Mucosa of gallbladder (tissue), 1 donor: ENCODE measurements around the gene GPR33. TPM values are rescaled to one million over a fixed set of nuclear protein-coding genes. Genes with fewer than 3 reads are reported as not detected.
"Not testable (repeated sequence)": the region's sequence is repeated elsewhere in the genome, so short reads cannot be mapped to it uniquely, and the experiment has no call there.

Experiments
- DNase-seq: peaks from one replicate; pipeline ENCODE4 v3.0.0-alpha.2; 2020; ENCODE audit warnings: low spot score
- total RNA-seq: library from RNA; stranded (reverse); gene quantifications from one replicate; pipeline ENCODE4 v1.2.1, GENCODE V29; 2021
- donor health status: DM: no; HTN: no; CAD: no.

Gene GPR33, protein sequence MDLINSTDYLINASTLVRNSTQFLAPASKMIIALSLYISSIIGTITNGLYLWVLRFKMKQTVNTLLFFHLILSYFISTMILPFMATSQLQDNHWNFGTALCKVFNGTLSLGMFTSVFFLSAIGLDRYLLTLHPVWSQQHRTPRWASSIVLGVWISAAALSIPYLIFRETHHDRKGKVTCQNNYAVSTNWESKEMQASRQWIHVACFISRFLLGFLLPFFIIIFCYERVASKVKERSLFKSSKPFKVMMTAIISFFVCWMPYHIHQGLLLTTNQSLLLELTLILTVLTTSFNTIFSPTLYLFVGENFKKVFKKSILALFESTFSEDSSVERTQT
- total RNA-seq, result not detected

DNA sequence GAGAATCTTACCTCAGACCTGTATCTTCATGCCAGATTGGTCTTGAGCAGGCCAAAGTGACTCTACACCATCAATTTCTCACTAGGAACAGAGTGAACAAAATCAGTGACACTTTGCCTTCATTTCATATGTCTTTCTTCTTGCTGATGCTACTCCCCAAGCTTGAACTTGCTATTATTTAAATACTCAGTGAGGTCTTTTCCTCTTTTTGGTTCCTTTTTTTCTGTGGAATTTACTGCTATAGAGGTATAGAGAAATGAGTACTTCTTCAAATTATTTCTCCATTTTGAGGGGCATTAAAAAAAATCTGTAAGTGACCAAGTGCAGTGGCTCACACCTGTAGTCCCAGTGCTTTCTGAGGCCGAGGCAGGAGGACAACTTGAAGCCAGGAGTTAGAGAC is at the start of gene GPR33:
TSS of gene GPR33 (minus strand) at position 154 of the 400 bp plus-strand sequence. CDS start 4,074 bp downstream, outside the sequence.
- DNase-seq, result no peak

DNA sequence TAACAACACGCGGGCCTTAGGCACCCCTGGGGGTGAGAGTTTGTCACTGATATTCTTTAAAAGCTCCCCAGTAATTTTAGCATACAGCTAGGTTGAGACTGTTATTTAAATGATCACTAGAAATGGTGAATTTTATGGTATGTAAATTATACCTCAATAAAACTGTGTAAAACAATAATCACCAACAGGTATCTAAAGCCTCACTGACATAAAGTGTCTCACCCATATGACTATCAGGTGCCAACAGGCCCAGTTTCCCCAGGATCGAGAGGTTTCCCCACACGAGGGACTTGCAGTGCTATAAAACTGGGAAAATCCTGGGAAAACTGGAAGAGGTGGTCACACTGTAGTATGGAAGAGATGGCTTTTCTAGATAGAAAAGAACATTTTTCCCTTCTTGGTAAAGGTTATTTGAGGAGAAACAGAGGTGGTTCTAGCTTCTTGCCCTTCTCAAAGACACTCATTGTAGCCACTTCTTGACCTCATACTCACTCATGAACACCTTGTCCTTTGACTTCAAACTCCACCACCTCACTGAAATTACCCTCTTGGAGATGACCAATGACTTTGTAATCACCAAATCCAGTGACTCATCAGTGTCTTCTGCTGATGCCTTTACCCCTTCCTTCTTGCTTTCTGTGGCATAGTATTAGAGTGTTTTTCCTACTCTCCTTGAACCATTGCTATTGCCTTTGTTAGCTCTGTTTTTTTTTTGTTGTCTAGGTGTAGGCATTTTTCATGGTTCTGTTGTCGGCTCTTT is 48.5 kb upstream of the GPR33 start:
- DNase-seq, result no peak

DNA sequence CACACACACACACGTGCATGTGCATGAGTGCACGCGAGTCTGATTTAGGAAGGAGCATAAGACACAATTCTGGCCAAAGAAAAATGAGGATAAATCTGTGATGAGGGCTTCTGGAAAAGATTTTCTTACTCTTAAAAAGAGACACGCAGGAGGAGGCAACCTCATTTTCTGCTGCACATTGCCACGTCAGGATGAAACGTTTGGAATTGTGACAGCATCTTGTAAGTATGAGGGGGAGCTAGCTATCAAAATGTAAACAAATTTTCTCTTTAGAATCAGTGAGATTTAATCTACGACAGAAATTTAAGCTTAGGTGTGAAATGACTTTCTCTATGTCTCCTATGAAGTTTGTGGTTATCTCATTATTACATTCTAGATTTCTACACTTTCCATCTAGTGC is 42.3 kb upstream of the GPR33 start:
- no peak for DNase-seq

DNA sequence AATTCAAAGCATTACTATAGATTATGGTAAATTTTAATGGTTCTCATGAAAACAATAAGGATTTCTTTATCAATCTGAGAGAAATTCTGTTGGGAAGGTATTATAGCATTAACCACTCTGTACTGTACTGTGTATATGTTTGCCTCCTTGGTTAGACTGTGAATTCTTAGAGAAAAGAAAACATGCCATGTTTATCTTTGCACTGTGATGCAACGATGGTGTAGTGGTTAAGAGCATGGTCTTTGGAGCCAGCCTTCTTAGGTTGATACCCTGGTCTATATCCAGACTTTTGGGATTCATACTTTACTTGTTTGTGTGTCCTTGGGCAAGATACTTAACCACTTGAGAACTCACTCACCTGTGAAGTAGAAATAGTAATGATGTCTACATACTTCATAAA is 41.2 kb upstream of the GPR33 start:
- no peak for DNase-seq

DNA sequence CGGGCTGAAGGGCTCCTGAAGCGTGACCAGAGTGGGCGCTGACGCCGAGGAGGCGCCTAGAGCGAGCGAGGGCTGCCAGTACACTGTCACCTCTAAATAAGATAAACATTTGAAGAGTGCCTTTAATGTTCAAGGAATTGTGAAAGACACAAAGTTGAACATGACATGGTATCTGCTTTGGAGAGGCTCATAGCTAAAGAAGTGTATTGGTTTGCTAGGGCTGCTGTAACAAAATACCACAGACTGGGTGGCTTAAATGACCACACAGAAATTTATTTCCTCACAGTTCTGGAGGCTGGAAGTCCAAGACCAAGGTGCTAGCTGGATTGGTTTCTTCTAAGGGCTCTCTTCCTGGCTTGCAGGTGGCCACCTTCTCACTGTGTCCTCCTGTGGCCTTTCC is 39.7 kb upstream of the GPR33 start:
- DNase-seq, result no peak

DNA sequence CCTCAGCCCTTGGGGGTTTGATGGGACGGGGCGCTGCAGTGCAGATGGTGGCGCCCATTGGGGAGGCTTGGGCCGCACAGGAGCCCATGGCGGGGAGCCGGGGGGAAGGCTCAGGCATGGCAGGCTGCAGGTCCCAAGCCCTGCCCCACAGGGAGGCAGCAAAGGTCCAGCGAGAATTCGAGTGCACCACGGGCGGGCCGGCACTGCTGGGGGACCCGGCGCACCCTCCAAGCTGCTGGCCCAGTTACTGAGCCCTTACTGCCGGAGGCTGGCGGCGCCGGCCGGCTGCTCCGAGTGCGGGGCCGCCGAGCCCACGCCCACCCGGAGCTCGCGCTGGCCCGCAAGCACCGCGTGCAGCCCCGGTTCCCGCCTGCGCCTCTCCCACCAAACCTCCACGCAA is 39.2 kb upstream of the GPR33 start:
- DNase-seq, result no peak

DNA sequence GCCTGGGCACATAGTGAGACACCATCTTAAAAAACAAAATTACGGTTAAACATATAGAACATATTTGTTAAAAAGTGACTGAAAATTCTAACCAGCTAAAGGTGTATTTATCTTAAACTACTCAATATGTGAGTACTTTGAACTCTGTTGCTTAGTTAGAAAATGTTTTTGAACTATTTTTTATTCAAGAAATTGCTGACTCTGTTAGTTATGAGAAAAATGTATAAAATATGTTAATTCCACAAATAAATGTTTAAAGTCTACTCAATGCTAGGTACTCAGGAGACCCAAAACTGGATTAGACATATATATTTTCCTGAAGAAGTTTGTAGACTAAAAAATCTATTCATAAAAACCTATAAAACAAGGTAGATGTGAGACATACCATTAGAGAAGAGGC is 23.0 kb upstream of the GPR33 start:
- DNase-seq, result no peak

DNA sequence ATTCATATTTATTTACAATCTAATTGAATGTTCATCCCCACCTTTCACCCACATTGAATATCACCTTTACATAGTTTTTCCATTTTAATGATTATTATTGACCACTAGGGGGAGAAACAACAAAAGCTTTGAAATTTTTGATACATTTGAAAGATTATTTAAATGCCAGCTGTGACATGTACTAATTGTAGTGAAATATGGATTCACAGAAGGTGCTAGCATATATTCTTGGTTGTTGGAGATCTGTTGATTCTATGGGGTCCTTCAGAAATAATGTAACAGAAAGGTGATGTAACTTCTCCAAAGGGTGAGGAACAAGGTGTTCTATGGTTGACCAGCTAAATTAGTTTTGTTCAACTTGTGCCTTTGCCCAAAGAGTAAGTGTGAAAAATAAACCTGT is 22.4 kb upstream of the GPR33 start:
- no peak for DNase-seq

DNA sequence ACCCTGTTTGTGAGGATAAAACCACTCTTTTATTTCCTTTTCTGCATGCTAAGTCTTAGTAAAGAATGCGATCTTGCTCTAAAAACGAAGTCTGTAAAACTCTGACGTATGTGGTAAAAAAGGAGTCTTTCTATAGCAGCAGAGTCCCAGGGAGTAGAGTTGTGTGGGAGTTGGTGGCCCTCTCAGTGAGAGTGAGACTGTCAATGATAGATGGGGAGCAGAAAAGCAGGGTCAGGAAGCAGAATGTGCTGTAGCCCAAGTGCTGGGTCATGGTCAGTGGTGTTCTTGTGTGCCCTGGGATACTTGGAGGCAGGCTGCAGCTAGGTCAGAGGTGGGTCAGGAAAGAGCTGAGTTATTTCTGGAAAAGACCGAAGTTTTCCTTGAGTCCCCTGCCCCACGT is 20.3 kb upstream of the GPR33 start:
- DNase-seq, result no peak

DNA sequence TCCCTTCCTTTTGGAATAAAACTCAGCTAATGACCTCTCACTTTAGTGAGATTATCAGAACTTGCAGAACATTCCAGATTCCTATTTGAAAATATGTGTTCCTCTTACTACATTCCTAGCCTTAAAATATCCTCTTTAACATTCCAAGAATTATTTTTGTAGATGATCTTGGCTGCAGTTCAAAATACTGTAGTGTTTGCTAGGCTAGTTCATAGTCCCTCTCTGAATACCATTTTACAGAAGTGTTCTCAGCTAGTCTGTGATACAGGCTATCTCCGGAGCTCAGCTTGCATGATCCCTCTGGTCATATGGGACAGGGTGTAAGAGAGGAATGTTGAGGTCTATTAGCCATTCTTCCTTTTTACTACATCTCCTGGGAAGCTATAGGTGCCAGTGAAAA is 17.6 kb upstream of the GPR33 start:
- no peak for DNase-seq

DNA sequence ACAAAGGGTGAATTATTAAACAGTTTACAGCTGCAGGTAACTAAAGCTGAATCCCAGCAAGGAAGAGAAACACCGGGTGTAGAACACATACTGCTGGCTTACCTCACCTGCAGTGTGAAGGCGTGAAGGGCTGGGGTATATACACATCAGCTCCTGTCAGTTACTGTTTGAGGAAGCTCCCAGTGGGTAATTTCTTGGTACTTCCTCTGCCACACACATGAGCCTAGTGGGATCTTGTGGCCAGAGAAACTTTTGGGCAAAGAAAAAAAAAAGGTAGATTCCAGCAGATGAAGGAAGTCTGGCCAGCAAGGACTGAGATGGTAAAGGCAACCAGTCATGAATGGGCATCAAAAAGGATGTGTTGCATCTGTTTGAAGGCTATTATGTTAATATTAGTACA is 14.0 kb upstream of the GPR33 start:
- DNase-seq, result no peak

DNA sequence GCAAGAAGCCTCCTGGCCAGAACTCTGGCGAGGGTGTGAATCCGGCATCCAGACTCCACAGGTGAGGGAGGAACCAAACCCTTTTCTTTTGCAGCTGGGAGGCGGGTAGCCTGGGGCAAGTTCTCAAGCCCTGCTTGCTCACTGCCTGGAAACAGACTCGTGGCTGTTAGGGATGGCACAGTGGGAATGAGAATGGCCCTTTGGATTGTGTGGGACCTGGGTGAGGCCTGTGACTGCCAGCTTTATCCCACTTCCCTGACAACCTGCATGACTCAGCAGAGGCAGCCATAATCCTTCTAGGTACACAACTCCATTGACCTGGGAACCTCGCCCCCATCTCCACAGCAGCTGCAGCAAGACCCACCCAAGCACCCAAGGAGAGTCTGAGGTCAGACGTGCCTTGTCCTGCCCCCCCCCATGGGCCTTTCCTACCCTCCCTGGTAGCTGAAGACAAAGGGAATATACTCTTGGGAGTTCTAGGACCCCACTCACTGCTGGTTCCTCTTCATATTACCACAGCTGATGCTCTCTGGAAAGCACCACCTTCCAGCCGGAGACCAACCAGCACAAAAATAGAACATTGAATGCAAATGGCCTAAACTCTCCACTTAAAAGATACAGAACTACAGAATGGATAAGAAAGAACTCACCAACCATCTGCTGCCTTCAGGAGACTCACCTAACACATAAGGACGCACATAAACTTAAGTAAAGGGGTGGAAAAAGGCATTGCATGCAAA is 5.1 kb upstream of the GPR33 start:
- DNase-seq, result no peak

DNA sequence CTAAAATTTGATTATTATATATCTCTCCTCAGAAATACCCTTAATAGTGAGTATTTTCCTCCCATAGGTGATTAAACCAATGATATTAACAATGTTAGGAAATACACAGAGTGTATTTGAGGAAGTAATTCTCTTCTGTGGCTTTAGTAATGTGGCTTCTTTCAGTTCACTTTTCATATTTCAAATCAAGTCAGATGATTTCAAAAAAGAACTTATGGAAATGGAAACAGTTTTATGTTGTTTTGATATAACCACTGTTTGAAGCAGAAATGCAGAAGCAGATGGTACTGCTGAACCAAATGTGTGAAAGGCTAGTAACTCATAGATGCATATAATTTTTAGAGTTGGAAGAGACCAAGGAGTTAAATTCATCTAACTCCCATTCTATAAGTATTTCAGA is 1.9 kb upstream of the GPR33 start:
- DNase-seq, result no peak

DNA sequence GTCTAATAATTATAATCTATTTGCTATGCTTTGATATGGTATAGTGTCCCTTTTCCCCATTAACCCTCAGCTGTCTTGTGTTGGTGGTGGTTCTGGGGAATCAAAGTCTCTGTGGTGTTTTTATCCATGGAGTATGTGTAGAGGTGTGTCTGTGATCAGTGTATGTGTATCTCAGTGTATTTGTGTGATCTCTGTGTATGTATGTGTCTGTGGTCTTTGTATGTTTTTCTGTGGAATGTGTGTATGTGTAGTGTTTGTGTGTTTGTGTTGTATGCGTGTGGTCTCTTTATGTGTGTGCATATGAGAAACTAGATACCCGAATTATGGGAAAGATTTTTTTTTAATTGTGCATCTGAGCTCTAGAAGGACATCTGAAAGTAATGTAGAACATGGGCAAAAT is 1.1 kb downstream of the GPR33 start:
- no peak for DNase-seq

DNA sequence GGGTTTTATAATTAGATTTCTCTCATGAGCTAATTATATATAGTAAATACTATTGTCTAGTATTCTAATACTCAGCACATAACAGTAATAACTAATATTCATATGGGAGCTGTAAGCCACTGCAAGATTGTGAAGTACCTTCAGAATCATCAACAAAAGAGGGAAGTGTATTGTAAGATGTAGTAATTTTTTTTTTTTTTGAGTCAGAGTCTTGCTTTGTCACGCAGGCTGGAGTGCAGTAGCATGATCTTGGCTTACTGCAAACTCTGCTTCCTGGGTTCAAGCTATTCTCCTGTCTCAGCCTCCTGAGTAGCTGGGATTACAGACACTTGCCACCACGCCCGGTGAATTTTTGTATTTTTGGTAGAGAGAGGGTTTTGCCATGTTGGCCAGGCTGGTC is 3.1 kb downstream of the GPR33 start:
- DNase-seq, result no peak

DNA sequence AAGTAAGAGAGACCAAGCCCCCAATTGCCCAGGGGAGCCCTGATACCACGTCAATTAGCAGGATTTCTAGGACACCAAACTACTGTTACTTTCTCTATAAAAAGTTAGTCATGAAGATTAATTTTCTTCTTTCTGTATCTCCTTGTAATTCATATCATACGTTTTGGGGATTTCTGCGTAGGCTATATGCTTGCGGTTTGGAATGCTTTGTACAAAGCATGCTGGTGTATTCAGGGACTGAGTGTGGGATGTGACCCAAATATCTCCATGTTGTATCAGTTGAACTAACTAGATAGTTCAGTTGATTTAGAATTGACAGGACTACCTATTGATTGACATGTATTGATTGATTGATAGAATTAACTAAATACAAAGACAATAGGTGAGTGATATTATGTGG is 7.7 kb downstream of the GPR33 start:
- no peak for DNase-seq

DNA sequence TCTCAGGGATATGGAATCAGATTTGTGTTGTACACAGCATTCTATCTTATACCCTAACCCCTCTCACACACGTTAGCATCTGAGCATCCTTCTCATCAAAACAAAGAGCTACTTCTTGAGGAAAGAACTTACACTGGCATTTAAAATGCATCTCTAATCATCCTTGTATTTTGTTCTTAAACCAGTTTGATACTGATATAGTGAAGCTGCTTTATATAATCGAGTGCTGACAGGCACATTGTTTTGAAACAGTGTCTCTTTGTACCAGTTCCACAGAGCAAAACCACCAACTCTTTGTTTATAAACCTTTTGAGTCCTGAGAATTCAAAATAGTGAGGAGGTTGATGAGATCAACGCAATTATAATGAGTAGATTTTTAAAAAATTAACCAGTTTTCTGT is 8.8 kb downstream of the GPR33 start:
- DNase-seq, result no peak

DNA sequence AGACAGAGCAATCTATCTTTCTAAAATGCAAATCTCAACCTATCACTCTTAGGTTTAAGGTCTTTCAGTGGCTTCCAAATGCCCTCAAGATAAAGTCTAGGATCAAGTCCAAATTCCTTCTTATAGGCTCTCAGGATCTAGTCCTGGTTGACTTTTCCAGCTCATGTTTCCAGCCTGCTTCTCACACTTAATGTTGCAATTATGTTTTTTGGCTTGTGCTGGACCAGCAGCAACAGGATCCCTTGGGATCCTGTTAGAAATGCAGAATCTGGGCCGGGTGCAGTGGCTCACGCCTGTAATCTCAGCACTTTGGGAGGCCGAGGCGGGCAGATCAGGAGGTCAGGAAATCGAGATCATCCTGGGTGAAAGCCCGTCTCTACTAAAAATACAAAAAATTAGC is 10.6 kb downstream of the GPR33 start:
- DNase-seq, result no peak

DNA sequence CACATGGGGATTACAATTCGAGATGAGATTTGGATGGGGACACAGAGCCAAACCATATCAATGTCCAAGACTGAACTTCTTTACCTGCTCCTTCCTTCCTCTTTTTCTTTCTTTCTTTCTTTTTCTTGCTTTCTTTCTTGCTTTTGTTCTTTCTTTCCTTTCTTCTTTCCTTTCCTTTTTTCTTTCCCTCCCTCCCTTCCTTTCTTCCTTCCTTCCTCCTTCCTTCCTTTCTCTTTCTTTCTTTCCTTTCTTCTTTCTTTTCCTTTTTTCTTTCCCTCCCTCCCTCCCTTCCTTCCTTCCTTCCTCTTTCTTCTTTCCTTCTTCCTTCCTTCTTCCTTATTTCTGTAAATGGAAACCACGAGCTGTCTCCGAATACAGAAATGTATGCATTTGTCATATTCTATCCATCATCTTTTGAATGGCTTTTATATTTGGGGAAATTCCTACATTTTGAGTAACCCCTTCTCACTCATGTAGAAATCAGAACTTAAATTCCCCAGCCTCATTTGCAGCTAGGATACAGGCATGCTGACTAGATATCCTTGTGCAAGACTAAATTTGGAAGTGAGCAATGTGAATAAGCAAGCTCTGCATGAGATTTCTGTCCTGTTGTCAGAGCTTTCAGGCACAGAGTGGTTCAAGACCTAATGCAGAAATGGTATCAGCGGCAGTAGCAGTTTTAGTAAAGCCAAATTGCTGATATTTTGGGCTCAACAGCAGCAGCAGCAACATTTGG is 11.5 kb downstream of the GPR33 start:
- DNase-seq, result no peak

DNA sequence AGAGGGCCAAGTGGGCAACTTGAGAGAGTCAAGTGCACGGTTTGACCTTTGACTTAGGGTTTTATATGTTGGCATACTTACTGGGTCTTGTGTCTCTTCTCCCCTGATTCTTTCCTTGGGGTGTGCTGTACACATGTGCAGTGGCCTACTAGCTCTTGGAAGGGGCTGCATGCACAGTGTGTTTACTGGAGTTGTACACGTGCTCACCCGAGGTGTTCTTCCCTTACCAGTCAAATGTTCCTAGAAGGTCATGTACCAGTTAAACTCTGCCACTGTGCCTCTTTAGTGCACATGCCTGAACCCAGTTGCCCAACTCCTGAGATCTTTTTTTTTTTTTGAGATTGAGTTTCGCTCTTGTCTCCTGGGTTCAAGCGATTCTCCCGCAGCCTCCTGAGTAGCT is 21.3 kb downstream of the GPR33 start:
- DNase-seq, result no peak

DNA sequence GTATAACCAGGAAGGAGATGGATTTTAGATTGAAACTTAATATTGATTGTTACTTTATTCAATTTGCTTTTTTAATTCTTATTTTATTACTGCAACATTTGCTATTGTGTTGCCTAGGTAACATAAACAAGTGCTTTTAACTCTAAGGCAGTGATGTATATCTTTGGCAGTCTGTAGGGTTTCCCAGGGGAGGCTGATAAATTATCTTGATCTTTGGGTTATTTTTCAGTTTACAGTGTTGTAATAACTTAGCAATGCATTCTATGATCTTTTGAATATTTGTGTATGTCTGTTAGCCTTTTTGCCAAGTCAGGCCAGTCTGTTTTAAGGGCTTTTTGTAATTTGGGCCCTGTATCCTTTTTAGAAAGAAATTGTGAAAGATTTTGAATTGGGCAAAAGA is 22.7 kb downstream of the GPR33 start:
- DNase-seq, result no peak

DNA sequence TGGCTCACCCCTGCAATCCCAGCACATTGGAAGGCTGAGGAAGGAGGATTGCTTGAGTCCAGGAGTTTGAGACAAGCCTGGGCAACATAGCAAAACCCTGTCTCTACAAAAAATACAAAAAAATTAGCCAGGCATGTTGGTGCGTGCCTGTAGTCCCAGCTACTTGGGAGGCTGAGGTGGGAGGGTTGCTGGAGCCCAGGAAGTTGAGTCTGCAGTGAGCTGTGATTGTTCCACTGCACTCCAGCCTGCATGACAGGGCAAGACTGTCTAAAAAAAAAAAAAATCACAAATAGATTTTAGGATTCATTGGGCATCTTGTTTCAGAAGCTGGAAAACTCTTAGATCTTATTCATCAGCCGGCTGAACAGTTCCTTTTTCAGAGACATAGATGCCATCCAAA is 25.4 kb downstream of the GPR33 start:
- DNase-seq, result not testable (repeated sequence)
